HUES64 (cell line): Measurements from ENCODE around the gene IGFBPL1.
"Not testable (repeated sequence)": the region's sequence is repeated elsewhere in the genome, so short reads cannot be mapped to it uniquely, and the experiment has no call there.

Experiments
- H3K27ac ChIP-seq: 2 replicates; pipeline ENCODE4 v1.7.0; 2013; ENCODE audit warnings: low read depth, low read length, inconsistent platforms
- H3K27me3 ChIP-seq: 2 replicates; pipeline ENCODE4 v1.6.1; 2013; ENCODE audit warnings: mild to moderate bottlenecking, low read length; ENCODE audit not compliant: insufficient read depth
- H3K36me3 ChIP-seq: 2 replicates; pipeline ENCODE4 v1.6.1; 2013; ENCODE audit warnings: mild to moderate bottlenecking, low read length; ENCODE audit not compliant: insufficient read depth
- H3K4me1 ChIP-seq: 2 replicates; pipeline ENCODE4 v1.6.1; 2013; ENCODE audit warnings: mild to moderate bottlenecking, low read length, moderate library complexity; ENCODE audit not compliant: insufficient read depth
- H3K4me3 ChIP-seq: 2 replicates; pipeline ENCODE4 v1.5.1; 2013; ENCODE audit warnings: mild to moderate bottlenecking, low read length, moderate library complexity
- H3K9ac ChIP-seq: 2 replicates; pipeline ENCODE4 v1.6.1; 2013; ENCODE audit warnings: mild to moderate bottlenecking, low read depth, low read length
- H3K9me3 ChIP-seq: 2 replicates; pipeline ENCODE4 v1.6.1; 2013; ENCODE audit warnings: low read depth, low read length; ENCODE audit not compliant: insufficient read depth
- WGBS: fragments of 150-250, 120-280 bp; methylation state at CpG from one replicate; pipeline ENCODE4 v1.1.7; 2013; ENCODE audit warnings: missing lambda C conversion rate; 5-methylcytosine and 5-hydroxymethylcytosine counted together

The IGFBPL1 gene

DNA sequence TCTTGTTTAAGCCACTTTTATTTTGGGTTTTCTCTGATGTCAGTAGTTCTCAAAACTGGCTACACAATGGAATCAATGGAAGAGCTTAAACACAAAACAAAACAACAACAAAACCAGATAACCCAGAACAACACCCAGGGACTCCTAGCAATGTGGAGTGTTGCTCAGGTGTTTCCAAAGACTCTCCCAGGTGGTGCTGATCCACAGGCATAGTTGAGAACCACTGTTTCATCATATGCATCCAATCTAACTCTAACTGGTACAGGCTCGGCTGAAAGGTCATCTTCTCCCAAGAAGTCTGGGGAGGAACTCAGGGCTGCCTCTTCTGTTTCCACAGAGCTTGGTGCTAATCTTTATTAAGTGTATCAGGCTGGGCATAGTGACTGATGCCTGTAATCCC, 37.2 kb downstream of the IGFBPL1 start:
- H3K9me3 ChIP-seq, result peaks cover 11% of the 10 kb centered on the region; the same call in 1 of the 2 replicates
- H3K27me3 ChIP-seq, result peaks cover 14% of the 10 kb centered on the region; the same call in 1 of the 2 replicates
- peaks cover 7% of the 10 kb centered on the region; the same call in 1 of the 2 replicates for H3K4me1 ChIP-seq
- H3K36me3 ChIP-seq, result no peaks in the 10 kb centered on the region
- no peak overlapping the region for H3K4me3 ChIP-seq
- 95% methylated on average over 1 of the region's 1 CpG for WGBS
- H3K9ac ChIP-seq, result no peak overlapping the region
- no peak overlapping the region for H3K27ac ChIP-seq

DNA sequence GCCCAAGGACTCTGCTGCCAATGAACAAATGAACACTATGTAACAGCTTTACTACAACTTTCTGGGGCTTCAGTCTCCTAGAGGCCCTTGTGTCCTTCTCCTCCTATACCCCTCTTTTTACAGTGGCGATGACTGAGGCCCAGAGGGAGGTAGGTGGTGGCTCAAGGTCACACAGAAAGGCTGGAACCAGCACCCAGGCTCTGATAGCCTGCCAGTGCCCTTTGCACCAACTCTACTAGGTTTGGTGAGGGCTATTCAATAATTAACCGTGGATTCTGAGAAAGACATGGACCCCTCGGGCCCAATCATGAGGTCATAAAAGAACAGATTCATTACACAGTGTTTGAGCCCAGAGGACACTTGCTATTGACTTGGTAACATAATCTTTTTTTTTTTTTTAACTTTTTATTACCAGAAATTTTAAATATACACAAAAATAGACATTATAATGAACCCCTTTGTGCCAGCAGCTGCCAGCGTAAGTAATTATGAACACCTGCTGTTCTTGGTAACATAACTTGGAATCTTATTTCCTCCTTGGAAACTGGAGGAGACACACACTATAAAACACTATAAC, 37.8 kb downstream of the IGFBPL1 start:
- H3K9me3 ChIP-seq, result peaks cover 11% of the 10 kb centered on the region; the same call in 1 of the 2 replicates
- peaks cover 16% of the 10 kb centered on the region; the same call in 1 of the 2 replicates for H3K27me3 ChIP-seq
- peaks cover 3% of the 10 kb centered on the region; the same call in 1 of the 2 replicates for H3K4me1 ChIP-seq
- no peak overlapping the region for H3K9ac ChIP-seq
- H3K36me3 ChIP-seq, result no peaks in the 10 kb centered on the region
- 95% methylated on average over 4 of the region's 4 CpGs for WGBS
- H3K4me3 ChIP-seq, result no peak overlapping the region
- no peak overlapping the region for H3K27ac ChIP-seq

DNA sequence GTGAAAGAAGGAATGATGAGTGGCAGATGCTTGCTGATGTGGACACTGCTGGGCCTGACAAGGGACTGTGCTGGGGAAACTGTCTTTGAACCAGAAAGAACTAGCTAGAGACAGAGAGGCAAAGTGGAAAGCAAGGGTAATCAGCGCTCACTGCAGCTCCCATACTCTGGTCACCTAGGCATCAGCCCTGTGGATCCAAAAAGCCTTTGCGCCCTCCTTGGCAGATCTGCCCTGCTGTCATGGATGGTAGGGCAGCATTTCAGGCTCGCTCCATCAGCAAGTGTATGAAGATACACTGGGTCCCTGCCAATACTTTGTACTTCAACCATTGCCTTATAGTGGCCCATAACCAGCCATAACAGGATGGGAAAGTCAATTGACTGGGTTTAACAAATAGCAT, 38.4 kb downstream of the IGFBPL1 start:
- Histone ChIP-seq H3K4me1 (peaks cover 7% of the 10 kb centered on the region; the same call in 1 of the 2 replicates), H3K4me3 (no peak overlapping the region), H3K27me3 (peaks cover 14% of the 10 kb centered on the region; the same call in 1 of the 2 replicates), H3K9ac (no peak overlapping the region), H3K27ac (no peak overlapping the region), H3K9me3 (peaks cover 11% of the 10 kb centered on the region; the same call in 1 of the 2 replicates), H3K36me3 (no peaks in the 10 kb centered on the region)
- 77% methylated on average over 3 of the region's 3 CpGs for WGBS

DNA sequence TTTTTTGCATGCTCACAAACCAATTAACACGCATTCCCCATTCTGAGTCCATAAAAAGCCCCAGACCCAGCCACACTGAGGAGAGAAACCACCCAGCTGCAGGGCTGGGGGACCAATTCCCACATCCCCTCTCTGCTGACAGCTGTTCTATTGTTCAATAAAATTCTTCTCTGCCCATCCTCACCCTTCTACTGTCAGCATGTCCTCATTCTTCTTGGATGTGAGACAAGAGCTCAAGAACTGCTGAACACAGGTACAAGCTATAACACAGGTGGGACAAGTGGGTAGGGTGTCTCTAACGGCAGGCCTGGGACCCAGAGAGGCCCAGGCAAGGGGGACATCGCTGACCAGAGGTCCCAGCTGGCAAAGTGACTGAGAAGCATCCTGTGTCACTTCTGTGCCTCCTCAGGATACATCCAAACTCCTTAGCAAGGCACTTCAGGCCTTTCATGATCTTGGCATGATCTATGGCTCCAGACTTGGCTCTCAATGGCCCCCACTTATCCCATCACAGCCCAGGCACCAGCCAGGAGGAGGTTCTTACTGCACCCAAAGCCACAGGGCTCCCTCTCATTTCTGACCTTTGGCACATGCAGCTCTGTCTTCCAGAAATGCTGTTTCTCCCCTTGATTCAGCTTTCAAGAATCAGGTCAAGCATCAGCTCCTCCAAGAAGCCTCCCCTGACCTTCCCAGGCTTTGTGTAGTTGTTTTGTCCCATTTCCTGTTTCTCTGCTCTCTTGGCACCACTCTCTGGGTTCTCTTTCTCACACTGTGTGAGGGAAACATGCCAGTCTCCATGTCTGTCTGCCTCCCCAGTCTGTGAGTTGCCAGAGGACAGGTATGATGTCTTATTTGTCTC, 39.0 kb downstream of the IGFBPL1 start:
- H3K27ac ChIP-seq, result no peak overlapping the region
- H3K9ac ChIP-seq, result no peak overlapping the region
- WGBS, result 89% methylated on average over 3 of the region's 3 CpGs

DNA sequence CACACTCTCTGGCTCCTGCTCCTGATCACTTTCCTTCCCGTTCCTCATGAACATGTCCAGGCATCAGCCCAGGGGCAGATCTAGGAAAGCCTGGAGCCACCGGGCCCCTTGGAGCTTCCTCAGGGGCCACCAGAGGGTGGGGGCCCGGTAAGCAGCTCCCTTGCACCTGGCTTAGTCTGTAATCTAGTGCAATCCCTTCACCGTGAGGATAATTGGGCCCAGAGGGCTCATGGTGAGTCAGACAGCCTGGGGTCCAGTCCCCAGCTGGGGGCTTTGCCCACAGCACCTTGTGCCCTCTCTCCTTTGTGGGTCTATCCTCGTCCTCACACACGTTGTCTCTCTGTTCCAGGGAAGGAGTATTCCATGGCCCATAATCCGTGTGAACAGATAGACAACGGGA, 42.1 kb downstream of the IGFBPL1 start:
- H3K36me3 ChIP-seq, result no peaks in the 10 kb centered on the region
- no peak overlapping the region for H3K9ac ChIP-seq
- H3K4me3 ChIP-seq, result no peak overlapping the region
- H3K27ac ChIP-seq, result no peak overlapping the region
- peaks cover 11% of the 10 kb centered on the region; the same call in 1 of the 2 replicates for H3K9me3 ChIP-seq
- H3K27me3 ChIP-seq, result peaks cover 7% of the 10 kb centered on the region; the same call in 1 of the 2 replicates
- peaks cover 15% of the 10 kb centered on the region for H3K4me1 ChIP-seq
- WGBS, result 92% methylated on average over 8 of the region's 8 CpGs

More for the DNA sequence above, 39.0 kb downstream of the IGFBPL1 start:
- no peaks in the 10 kb centered on the region for H3K36me3 ChIP-seq
- no peak overlapping the region for H3K4me3 ChIP-seq
- peaks cover 11% of the 10 kb centered on the region; the same call in 1 of the 2 replicates for H3K9me3 ChIP-seq
- H3K4me1 ChIP-seq, result peaks cover 13% of the 10 kb centered on the region
- peaks cover 10% of the 10 kb centered on the region; the same call in 1 of the 2 replicates for H3K27me3 ChIP-seq

DNA sequence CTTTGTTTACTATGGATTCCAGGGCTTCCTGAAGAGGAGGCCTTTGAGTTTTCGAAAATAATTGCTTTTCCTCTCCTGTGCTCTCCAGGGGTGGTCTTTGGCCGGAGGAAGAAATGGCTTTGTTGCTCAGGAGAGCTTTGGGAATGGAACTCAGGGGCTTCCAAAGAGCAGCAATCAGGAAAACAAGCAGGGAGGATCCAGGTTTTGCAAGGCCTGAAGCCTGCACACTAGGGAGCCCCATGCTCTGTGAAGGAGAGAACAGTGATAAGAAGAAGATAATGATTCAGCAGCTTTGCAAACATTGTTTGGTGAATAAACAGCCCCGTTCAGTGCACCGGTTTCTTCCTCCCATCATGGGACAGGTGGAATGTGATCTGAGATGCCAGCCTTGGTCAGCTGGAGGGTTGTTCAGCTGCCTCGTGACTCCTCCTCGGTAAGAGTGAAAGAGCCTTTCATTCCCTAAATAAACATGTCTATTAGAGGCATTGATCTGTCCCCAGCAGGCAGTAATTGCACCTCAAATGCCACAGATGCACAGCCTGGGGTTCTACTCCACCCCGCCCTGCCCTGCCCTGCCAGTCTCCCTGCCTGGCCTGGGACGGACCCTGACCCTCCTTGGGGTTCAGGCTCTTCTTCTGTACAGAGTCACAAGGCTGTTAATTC, 43.3 kb downstream of the IGFBPL1 start:
- Histone ChIP-seq H3K36me3 (no peaks in the 10 kb centered on the region), H3K9ac (no peak overlapping the region), H3K9me3 (peaks cover 11% of the 10 kb centered on the region; the same call in 1 of the 2 replicates), H3K4me1 (peaks cover 15% of the 10 kb centered on the region), H3K27me3 (peaks cover 7% of the 10 kb centered on the region; the same call in 1 of the 2 replicates), H3K27ac (peak overlapping the region; percentile 38; the same call in 1 of the 2 replicates), H3K4me3 (0 out of 2 replicates have a peak overlapping the region, but pooled peaks have one; percentile 0)
- WGBS, result 18% methylated on average over 8 of the region's 8 CpGs

DNA sequence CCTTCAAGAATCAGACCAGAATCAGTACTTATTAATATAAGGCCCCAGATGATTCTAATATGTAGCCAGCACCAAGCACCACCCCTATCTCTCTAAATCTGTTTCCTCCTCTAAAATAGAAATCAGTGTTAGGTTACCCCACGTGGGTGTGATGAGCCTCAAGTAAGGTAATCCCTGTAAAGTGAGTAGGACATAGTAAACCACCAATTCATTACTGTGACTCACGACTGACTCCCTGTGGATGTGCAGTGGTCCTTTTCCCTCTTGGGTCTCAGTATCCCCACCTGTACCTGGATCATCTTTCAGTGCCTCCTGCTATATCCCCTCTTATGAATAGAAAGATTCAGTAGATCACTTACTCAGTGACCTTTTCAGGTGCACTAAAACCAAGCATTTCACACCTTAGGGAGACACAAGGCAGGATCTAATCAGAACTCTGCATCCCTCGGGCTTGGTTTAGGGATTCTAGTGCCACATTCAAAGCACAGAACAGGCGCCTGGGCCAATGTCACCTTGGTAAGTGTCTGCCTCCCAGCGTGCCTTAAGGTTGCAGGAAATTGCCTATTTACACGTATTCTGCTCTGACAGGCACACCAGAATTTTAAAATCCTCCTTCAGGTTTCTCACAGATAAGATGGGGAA, 43.9 kb downstream of the IGFBPL1 start:
- Histone ChIP-seq H3K9ac (no peak overlapping the region), H3K27ac (peak overlapping the region; percentile 38; the same call in 1 of the 2 replicates), H3K27me3 (peaks cover 7% of the 10 kb centered on the region; the same call in 1 of the 2 replicates), H3K36me3 (no peaks in the 10 kb centered on the region), H3K4me1 (peaks cover 15% of the 10 kb centered on the region), H3K9me3 (peaks cover 11% of the 10 kb centered on the region; the same call in 1 of the 2 replicates), H3K4me3 (no peak overlapping the region; the same call in 1 of the 2 replicates)
- WGBS, result 41% methylated on average over 6 of the region's 6 CpGs

DNA sequence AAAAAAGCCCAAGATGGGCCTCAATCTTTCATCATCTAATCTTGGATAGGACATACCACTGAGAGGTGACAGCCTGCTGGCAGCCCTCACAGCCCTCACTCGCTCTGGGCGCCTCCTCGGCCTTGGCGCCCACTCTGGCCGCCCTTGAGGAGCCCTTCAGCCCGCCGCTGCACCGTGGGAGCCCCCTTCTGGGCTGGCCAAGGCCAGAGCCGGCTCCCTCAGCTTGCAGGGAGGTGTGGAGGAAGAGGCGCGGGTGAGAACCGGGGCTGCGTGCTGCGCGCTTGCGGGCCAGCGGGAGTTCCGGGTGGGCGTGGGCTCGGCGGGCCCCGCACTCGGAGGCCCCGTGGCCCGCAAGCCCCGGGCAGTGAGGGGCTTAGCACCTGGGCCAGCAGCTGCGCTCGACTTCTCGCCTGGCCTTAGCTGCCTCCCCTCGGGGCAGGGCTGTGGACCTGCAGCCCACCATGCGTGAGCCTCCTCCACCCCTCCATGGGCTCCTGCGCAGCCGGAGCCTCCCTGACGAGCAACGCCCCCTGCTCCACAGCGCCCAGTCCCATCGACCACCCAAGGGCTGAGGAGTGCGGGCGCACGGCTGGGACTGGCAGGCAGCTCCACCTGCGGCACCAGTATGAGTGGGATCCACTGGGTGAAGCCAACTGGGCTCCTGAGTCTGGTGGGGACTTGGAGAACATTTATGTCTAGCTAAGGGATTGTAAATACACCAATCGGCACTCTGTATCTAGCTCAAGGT, 46.7 kb downstream of the IGFBPL1 start:
- 94% methylated on average over 41 of the region's 42 CpGs for WGBS
- Histone ChIP-seq H3K4me1 (peaks cover 15% of the 10 kb centered on the region), H3K27me3 (peaks cover 10% of the 10 kb centered on the region; the same call in 1 of the 2 replicates)
- H3K27ac ChIP-seq, H3K9ac ChIP-seq, H3K4me3 ChIP-seq, H3K9me3 ChIP-seq, H3K36me3 ChIP-seq: not testable (repeated sequence)

DNA sequence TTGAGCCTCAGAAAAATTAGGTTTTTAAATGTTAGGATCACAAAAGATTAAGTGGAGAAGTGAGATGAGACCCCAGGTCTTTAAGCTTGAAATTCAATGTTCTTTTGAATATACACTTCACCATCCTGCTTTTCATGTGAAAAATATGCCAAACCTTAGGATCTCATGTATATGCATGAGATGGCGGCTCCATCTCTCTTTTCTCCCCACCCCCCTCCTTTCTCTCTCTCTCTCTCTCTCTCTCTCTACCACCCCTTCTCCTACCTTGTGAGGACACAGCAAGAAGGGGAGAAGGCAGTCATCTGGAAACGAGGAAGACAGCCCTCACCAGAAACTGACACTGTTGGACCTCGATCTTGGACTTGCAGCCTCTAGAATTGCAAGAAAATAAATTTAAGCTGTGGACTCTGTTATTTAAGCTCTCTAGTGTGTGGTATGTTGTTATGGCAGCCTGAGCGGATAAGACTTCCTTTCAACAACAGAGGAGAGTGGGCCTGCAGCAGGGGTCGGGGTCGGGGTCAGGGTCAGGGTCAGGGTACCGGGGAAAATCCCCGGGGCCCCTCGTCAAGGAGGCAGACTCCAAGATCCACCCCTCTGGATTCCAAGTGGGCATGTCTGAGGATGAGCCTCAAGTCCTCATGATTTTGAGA, 48.1 kb downstream of the IGFBPL1 start:
- Histone ChIP-seq H3K9ac (no peak overlapping the region), H3K9me3 (no peaks in the 10 kb centered on the region), H3K4me3 (no peak overlapping the region), H3K27me3 (peaks cover 4% of the 10 kb centered on the region; the same call in 1 of the 2 replicates), H3K36me3 (no peaks in the 10 kb centered on the region), H3K27ac (no peak overlapping the region), H3K4me1 (peaks cover 10% of the 10 kb centered on the region)
- 86% methylated on average over 9 of the region's 9 CpGs for WGBS
